ENCODE data around the gene NEXN.

The NEXN gene

GRCh38 chr1:77938651-77939050 lies 50.2 kb downstream of the NEXN start:
- TF ChIP-seq EZH2phosphoT487 (IDR thresholded peaks at IDR 0.05; ENCODE audit: borderline replicate concordance, low read length) (no peak), CTCF (IDR thresholded peaks at IDR 0.05; ENCODE audit: low read depth, low read length, poor library complexity, severe bottlenecking) (no peak)
- H3K79me2 ChIP-seq (ENCODE audit: control insufficient read depth, low read length) = no peaks in the 10 kb centered on the region
- no peaks in the 10 kb centered on the region for H3K9me2 ChIP-seq (replicated peaks; ENCODE audit: control insufficient read depth, low read length)
- H3K36me3 ChIP-seq (ENCODE audit: control insufficient read depth, low read length) = peaks cover 12% of the 10 kb centered on the region
- H4K20me1 ChIP-seq (ENCODE audit: control insufficient read depth, insufficient read depth, low read depth, low read length) = no peaks in the 10 kb centered on the region
- H3K4me2 ChIP-seq (ENCODE audit: low read length) = no peak overlapping the region
- H3K27me3 ChIP-seq (ENCODE audit: control insufficient read depth, low read length) = no peaks in the 10 kb centered on the region
- H3F3A ChIP-seq (ENCODE audit: control insufficient read depth, insufficient read depth) = peaks cover 43% of the 10 kb centered on the region
- no peaks in the 10 kb centered on the region for H3K9me3 ChIP-seq (ENCODE audit: control insufficient read depth, insufficient read depth, low read length)
- H3K4me1 ChIP-seq (ENCODE audit: control insufficient read depth, low read length) = no peaks in the 10 kb centered on the region
- H3K4me3 ChIP-seq (ENCODE audit: low read length) = no peak overlapping the region
- H3K27ac ChIP-seq (ENCODE audit: low read depth, low read length) = no peak overlapping the region

- no peaks in the 10 kb centered on the region for H4K20me1 ChIP-seq (ENCODE audit: control insufficient read depth, insufficient read depth, low read depth, low read length)
- no peaks in the 10 kb centered on the region for H3K9me2 ChIP-seq (replicated peaks; ENCODE audit: control insufficient read depth, low read length)
- H3K36me3 ChIP-seq (ENCODE audit: control insufficient read depth, low read length) = peaks cover 31% of the 10 kb centered on the region
- H3K79me2 ChIP-seq (ENCODE audit: control insufficient read depth, low read length) = no peaks in the 10 kb centered on the region
- peaks cover 66% of the 10 kb centered on the region for H3F3A ChIP-seq (ENCODE audit: control insufficient read depth, insufficient read depth)
- H3K27me3 ChIP-seq (ENCODE audit: control insufficient read depth, low read length) = no peaks in the 10 kb centered on the region
- no peak overlapping the region for H3K4me3 ChIP-seq (ENCODE audit: low read length)
- no peak for TF ChIP-seq EZH2phosphoT487 (IDR thresholded peaks at IDR 0.05; ENCODE audit: borderline replicate concordance, low read length)
- no peak for TF ChIP-seq CTCF (IDR thresholded peaks at IDR 0.05; ENCODE audit: low read depth, low read length, poor library complexity, severe bottlenecking)
- H3K4me2 ChIP-seq (ENCODE audit: low read length) = no peak overlapping the region
- H3K4me1 ChIP-seq (ENCODE audit: control insufficient read depth, low read length) = no peaks in the 10 kb centered on the region
- no peaks in the 10 kb centered on the region for H3K9me3 ChIP-seq (ENCODE audit: control insufficient read depth, insufficient read depth, low read length)
- no peak overlapping the region for H3K27ac ChIP-seq (ENCODE audit: low read depth, low read length)
These were observed 52.6 kb downstream of the NEXN start for GRCh38 chr1:77940921-77941570.

GRCh38 chr1:77942400-77943140 lies 54.1 kb downstream of the NEXN start:
- Histone ChIP-seq H3K9me3 (ENCODE audit: control insufficient read depth, insufficient read depth, low read length) (no peaks in the 10 kb centered on the region), H3K27ac (ENCODE audit: low read depth, low read length) (no peak overlapping the region), H3K4me2 (ENCODE audit: low read length) (no peak overlapping the region), H4K20me1 (ENCODE audit: control insufficient read depth, insufficient read depth, low read depth, low read length) (peaks cover 4% of the 10 kb centered on the region; the same call in 1 of the 2 replicates), H3K36me3 (ENCODE audit: control insufficient read depth, low read length) (peaks cover 46% of the 10 kb centered on the region), H3K9me2 (replicated peaks; ENCODE audit: control insufficient read depth, low read length) (no peaks in the 10 kb centered on the region), H3K4me3 (ENCODE audit: low read length) (no peak overlapping the region), H3K79me2 (ENCODE audit: control insufficient read depth, low read length) (no peaks in the 10 kb centered on the region), H3K27me3 (ENCODE audit: control insufficient read depth, low read length) (no peaks in the 10 kb centered on the region), H3F3A (ENCODE audit: control insufficient read depth, insufficient read depth) (peaks cover 68% of the 10 kb centered on the region), H3K4me1 (ENCODE audit: control insufficient read depth, low read length) (no peaks in the 10 kb centered on the region)
- no peak for TF ChIP-seq CTCF (IDR thresholded peaks at IDR 0.05; ENCODE audit: low read depth, low read length, poor library complexity, severe bottlenecking)
- TF ChIP-seq EZH2phosphoT487 (IDR thresholded peaks at IDR 0.05; ENCODE audit: borderline replicate concordance, low read length) = no peak
